Measurements from ENCODE around the gene NAA15.

DNA sequence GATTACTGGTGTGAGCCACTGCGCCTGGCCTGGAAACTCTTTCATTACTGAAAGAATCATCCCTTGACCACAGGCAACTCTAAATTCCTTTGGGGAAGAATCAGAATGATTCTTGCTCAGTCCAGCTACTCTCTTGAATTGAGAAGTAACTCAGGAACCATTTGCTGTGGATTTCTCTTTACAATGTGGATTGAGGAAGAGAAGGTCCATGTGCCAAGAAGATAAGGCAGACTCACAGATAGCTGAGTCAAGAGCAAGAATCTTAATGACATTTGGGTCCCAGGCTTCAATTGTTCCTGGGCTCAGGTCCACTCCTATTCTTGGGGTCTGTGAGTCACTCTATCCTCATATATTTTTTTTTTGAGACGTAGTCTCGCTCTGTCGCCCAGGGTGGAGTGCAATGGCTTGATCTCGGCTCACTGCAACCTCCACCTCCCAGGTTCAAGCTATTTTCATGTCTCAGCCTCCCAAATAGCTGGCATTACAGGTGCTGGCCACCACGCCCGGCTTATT, 15.1 kb upstream of the NAA15 start:
- TF ChIP-seq, protein P1, sequence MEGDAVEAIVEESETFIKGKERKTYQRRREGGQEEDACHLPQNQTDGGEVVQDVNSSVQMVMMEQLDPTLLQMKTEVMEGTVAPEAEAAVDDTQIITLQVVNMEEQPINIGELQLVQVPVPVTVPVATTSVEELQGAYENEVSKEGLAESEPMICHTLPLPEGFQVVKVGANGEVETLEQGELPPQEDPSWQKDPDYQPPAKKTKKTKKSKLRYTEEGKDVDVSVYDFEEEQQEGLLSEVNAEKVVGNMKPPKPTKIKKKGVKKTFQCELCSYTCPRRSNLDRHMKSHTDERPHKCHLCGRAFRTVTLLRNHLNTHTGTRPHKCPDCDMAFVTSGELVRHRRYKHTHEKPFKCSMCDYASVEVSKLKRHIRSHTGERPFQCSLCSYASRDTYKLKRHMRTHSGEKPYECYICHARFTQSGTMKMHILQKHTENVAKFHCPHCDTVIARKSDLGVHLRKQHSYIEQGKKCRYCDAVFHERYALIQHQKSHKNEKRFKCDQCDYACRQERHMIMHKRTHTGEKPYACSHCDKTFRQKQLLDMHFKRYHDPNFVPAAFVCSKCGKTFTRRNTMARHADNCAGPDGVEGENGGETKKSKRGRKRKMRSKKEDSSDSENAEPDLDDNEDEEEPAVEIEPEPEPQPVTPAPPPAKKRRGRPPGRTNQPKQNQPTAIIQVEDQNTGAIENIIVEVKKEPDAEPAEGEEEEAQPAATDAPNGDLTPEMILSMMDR (IDR thresholded peaks at IDR 0.05): no peak
- no peak for TF ChIP-seq POLR2A (IDR thresholded peaks at IDR 0.05)

All from stomach (tissue), 4 donors.